ENCODE data around the gene PTOV1.

DNA sequence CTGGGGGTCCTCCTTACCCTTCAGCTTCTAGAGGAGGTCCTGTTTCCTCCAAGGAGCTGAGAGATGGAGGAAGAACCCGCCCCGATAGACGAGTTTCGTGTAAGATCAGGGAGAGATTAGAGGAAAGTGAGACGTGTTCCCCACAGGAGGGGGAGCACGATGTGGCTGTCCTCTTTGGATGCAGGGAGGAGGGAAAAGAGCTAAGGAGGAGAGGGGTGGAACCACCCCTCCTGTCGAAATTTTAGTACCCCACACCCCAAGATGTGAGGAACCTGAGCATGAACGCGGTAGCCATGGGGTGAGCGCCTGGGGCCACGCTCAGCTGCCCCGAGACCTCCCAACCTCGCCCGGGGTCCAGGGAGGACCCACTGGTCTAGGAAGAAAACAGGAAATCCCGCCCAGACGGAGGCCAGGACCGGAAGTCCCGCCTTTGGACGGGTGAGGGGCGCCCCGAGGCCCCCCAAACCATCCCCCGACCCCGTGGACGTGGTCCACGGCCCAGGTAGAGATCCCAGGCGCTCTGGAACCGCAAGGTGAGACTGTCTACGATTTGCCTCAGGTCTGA is 25.0 kb downstream of the PTOV1 start:
- TF ChIP-seq, protein P1, sequence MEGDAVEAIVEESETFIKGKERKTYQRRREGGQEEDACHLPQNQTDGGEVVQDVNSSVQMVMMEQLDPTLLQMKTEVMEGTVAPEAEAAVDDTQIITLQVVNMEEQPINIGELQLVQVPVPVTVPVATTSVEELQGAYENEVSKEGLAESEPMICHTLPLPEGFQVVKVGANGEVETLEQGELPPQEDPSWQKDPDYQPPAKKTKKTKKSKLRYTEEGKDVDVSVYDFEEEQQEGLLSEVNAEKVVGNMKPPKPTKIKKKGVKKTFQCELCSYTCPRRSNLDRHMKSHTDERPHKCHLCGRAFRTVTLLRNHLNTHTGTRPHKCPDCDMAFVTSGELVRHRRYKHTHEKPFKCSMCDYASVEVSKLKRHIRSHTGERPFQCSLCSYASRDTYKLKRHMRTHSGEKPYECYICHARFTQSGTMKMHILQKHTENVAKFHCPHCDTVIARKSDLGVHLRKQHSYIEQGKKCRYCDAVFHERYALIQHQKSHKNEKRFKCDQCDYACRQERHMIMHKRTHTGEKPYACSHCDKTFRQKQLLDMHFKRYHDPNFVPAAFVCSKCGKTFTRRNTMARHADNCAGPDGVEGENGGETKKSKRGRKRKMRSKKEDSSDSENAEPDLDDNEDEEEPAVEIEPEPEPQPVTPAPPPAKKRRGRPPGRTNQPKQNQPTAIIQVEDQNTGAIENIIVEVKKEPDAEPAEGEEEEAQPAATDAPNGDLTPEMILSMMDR (IDR thresholded peaks at IDR 0.05) = no peak
- TF ChIP-seq POLR2A (IDR thresholded peaks at IDR 0.05) = no peak

All from testis (tissue), 2 donors.